ENCODE measurements around the gene CCDC88C. TPM values are rescaled to one million over a fixed set of nuclear protein-coding genes. Genes with fewer than 3 reads are reported as not detected.

Gene CCDC88C
- total and polyA plus RNA-seq, 2 experiments from 2014 or later, result 23.6 to 60.7 TPM

DNA sequence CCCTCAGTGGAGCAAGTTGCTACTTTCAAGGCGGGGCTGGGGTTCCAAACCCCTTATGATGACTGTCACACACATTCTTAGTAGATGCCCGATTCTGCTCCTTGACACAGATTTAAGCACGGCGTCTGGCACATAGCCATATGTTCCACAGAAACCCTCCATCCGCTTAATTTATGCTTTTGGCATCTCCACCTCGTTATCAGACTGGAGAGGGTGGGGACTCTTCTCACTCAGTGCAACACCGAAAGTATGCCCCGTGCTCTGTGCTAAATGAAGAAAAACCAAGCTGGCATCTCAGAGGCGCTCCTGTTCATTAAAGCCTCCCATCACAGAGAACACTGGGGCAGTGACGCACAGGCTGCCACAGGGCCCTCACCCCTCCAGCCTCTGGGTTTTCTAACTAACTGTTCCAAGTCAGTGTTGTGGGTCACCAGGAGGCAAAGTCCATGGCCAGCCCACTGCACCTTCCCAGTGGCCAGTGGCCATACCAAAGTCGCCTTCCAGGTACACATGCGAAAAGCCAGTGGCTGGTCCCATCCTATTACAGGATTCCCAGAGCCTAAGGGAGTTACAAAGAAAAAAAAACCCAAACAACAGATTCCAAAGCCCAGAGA lies 27.3 kb downstream of the CCDC88C start:
- no peak overlapping the region for H3K4me2 ChIP-seq
- Mint-ChIP-seq H3K4me3 (no peak overlapping the region), H3K27me3 (ENCODE audit: insufficient read depth, low read depth, poor library complexity) (peaks cover 5% of the 10 kb centered on the region), H3K4me1 (peaks cover 65% of the 10 kb centered on the region), H3K9me3 (no peaks in the 10 kb centered on the region), H3K36me3 (ENCODE audit: low read depth) (peaks cover 3% of the 10 kb centered on the region; the same call in 2 of the 3 replicates), H3K27ac (no peak overlapping the region; the same call in 1 of the 2 replicates)
- no peak for TF ChIP-seq EZH2phosphoT487 (IDR thresholded peaks at IDR 0.05; ENCODE audit: unreplicated experiment)
- TF ChIP-seq, protein P1, sequence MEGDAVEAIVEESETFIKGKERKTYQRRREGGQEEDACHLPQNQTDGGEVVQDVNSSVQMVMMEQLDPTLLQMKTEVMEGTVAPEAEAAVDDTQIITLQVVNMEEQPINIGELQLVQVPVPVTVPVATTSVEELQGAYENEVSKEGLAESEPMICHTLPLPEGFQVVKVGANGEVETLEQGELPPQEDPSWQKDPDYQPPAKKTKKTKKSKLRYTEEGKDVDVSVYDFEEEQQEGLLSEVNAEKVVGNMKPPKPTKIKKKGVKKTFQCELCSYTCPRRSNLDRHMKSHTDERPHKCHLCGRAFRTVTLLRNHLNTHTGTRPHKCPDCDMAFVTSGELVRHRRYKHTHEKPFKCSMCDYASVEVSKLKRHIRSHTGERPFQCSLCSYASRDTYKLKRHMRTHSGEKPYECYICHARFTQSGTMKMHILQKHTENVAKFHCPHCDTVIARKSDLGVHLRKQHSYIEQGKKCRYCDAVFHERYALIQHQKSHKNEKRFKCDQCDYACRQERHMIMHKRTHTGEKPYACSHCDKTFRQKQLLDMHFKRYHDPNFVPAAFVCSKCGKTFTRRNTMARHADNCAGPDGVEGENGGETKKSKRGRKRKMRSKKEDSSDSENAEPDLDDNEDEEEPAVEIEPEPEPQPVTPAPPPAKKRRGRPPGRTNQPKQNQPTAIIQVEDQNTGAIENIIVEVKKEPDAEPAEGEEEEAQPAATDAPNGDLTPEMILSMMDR (conservative IDR thresholded peaks at IDR 0.05; ENCODE audit: low read depth in 2 of 2), result no peak
- TF ChIP-seq, protein P2, sequence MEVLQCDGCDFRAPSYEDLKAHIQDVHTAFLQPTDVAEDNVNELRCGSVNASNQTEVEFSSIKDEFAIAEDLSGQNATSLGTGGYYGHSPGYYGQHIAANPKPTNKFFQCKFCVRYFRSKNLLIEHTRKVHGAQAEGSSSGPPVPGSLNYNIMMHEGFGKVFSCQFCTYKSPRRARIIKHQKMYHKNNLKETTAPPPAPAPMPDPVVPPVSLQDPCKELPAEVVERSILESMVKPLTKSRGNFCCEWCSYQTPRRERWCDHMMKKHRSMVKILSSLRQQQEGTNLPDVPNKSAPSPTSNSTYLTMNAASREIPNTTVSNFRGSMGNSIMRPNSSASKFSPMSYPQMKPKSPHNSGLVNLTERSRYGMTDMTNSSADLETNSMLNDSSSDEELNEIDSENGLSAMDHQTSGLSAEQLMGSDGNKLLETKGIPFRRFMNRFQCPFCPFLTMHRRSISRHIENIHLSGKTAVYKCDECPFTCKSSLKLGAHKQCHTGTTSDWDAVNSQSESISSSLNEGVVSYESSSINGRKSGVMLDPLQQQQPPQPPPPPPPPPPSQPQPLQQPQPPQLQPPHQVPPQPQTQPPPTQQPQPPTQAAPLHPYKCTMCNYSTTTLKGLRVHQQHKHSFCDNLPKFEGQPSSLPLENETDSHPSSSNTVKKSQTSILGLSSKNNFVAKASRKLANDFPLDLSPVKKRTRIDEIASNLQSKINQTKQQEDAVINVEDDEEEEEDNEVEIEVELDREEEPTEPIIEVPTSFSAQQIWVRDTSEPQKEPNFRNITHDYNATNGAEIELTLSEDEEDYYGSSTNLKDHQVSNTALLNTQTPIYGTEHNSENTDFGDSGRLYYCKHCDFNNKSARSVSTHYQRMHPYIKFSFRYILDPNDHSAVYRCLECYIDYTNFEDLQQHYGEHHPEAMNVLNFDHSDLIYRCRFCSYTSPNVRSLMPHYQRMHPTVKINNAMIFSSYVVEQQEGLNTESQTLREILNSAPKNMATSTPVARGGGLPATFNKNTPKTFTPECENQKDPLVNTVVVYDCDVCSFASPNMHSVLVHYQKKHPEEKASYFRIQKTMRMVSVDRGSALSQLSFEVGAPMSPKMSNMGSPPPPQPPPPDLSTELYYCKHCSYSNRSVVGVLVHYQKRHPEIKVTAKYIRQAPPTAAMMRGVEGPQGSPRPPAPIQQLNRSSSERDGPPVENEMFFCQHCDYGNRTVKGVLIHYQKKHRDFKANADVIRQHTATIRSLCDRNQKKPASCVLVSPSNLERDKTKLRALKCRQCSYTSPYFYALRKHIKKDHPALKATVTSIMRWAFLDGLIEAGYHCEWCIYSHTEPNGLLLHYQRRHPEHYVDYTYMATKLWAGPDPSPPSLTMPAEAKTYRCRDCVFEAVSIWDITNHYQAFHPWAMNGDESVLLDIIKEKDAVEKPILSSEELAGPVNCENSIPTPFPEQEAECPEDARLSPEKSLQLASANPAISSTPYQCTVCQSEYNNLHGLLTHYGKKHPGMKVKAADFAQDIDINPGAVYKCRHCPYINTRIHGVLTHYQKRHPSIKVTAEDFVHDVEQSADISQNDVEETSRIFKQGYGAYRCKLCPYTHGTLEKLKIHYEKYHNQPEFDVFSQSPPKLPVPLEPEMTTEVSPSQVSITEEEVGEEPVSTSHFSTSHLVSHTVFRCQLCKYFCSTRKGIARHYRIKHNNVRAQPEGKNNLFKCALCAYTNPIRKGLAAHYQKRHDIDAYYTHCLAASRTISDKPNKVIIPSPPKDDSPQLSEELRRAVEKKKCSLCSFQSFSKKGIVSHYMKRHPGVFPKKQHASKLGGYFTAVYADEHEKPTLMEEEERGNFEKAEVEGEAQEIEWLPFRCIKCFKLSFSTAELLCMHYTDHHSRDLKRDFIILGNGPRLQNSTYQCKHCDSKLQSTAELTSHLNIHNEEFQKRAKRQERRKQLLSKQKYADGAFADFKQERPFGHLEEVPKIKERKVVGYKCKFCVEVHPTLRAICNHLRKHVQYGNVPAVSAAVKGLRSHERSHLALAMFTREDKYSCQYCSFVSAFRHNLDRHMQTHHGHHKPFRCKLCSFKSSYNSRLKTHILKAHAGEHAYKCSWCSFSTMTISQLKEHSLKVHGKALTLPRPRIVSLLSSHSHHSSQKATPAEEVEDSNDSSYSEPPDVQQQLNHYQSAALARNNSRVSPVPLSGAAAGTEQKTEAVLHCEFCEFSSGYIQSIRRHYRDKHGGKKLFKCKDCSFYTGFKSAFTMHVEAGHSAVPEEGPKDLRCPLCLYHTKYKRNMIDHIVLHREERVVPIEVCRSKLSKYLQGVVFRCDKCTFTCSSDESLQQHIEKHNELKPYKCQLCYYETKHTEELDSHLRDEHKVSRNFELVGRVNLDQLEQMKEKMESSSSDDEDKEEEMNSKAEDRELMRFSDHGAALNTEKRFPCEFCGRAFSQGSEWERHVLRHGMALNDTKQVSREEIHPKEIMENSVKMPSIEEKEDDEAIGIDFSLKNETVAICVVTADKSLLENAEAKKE (CRISPR knock-in tag; IDR thresholded peaks at IDR 0.05), result no peak
- TF ChIP-seq, protein P3, sequence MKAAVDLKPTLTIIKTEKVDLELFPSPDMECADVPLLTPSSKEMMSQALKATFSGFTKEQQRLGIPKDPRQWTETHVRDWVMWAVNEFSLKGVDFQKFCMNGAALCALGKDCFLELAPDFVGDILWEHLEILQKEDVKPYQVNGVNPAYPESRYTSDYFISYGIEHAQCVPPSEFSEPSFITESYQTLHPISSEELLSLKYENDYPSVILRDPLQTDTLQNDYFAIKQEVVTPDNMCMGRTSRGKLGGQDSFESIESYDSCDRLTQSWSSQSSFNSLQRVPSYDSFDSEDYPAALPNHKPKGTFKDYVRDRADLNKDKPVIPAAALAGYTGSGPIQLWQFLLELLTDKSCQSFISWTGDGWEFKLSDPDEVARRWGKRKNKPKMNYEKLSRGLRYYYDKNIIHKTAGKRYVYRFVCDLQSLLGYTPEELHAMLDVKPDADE (IDR thresholded peaks at IDR 0.05), result no peak
- TF ChIP-seq ZNF114 (CRISPR knock-in tag; IDR thresholded peaks at IDR 0.05), result no peak
- no peak for TF ChIP-seq POLR2AphosphoS5 (IDR thresholded peaks at IDR 0.05; ENCODE audit: low read depth)
- TF ChIP-seq, protein P4, sequence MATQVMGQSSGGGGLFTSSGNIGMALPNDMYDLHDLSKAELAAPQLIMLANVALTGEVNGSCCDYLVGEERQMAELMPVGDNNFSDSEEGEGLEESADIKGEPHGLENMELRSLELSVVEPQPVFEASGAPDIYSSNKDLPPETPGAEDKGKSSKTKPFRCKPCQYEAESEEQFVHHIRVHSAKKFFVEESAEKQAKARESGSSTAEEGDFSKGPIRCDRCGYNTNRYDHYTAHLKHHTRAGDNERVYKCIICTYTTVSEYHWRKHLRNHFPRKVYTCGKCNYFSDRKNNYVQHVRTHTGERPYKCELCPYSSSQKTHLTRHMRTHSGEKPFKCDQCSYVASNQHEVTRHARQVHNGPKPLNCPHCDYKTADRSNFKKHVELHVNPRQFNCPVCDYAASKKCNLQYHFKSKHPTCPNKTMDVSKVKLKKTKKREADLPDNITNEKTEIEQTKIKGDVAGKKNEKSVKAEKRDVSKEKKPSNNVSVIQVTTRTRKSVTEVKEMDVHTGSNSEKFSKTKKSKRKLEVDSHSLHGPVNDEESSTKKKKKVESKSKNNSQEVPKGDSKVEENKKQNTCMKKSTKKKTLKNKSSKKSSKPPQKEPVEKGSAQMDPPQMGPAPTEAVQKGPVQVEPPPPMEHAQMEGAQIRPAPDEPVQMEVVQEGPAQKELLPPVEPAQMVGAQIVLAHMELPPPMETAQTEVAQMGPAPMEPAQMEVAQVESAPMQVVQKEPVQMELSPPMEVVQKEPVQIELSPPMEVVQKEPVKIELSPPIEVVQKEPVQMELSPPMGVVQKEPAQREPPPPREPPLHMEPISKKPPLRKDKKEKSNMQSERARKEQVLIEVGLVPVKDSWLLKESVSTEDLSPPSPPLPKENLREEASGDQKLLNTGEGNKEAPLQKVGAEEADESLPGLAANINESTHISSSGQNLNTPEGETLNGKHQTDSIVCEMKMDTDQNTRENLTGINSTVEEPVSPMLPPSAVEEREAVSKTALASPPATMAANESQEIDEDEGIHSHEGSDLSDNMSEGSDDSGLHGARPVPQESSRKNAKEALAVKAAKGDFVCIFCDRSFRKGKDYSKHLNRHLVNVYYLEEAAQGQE (IDR thresholded peaks at IDR 0.05; ENCODE audit: unreplicated experiment), result no peak
- TF ChIP-seq STAT1 (IDR thresholded peaks at IDR 0.05; ENCODE audit: unreplicated experiment), result no peak
- no peak for TF ChIP-seq CREB1 (CRISPR knock-in tag; IDR thresholded peaks at IDR 0.05; ENCODE audit: low read depth)
- no peak for TF ChIP-seq ZNF331 (CRISPR knock-in tag; IDR thresholded peaks at IDR 0.05; ENCODE audit: low read depth)
- TF ChIP-seq NANOG (IDR thresholded peaks at IDR 0.05; ENCODE audit: borderline replicate concordance), result no peak
- TF ChIP-seq EZH2 (IDR thresholded peaks at IDR 0.05; ENCODE audit: low read depth, unreplicated experiment), result no peak
- no peak for TF ChIP-seq JUNB (IDR thresholded peaks at IDR 0.05; ENCODE audit: unreplicated experiment)
- H2AFZ ChIP-seq, result no peak overlapping the region
- H3F3A ChIP-seq (replicated peaks; ENCODE audit: low read depth), result no peaks in the 10 kb centered on the region; the same call in 1 of the 2 replicates
- DNase-seq (ENCODE audit: low spot score), result no peak
- H3K27ac ChIP-seq (ENCODE audit: low read depth), result peak overlapping the region; percentile 59; the same call in 1 of the 2 replicates
- peaks cover 46% of the 10 kb centered on the region for H3K4me1 ChIP-seq (ENCODE audit: insufficient read depth)
- no peaks in the 10 kb centered on the region; the same call in 1 of the 2 replicates for H3K36me3 ChIP-seq (ENCODE audit: insufficient read depth)
- H3K4me3 ChIP-seq, result no peak overlapping the region
- no peaks in the 10 kb centered on the region for H3K9me2 ChIP-seq (ENCODE audit: insufficient read depth)
- peaks cover 100% of the 10 kb centered on the region for H3K79me2 ChIP-seq (replicated peaks; ENCODE audit: insufficient read depth)
- peaks cover 21% of the 10 kb centered on the region for H4K20me1 ChIP-seq (replicated peaks; ENCODE audit: insufficient read depth)
- ATAC-seq, result no peak
- no peaks in the 10 kb centered on the region for H3K27me3 ChIP-seq (ENCODE audit: insufficient read depth)
